Liver (tissue), 9 donors: ENCODE results near the gene ZPBP2. TPM values are rescaled to one million over a fixed set of nuclear protein-coding genes. Genes with fewer than 3 reads are reported as not detected.

Experiments used
- DNase-seq: peaks from one replicate; pipeline ENCODE4 v3.0.0-alpha.2; 2017; ENCODE audit warnings: low spot score
- H3K27ac ChIP-seq, 2 donors: one replicate each; pipeline ENCODE4 v1.7.0; 2013; ENCODE audit warnings: inconsistent platforms in 2 of 2, low read length in 2 of 2, control low read depth in 1 of 2, low read depth in 1 of 2, mild to moderate bottlenecking in 1 of 2
- H3K27me3 ChIP-seq, 4 donors: one replicate each; pipeline versions ENCODE4 v1.6.1 to v1.7.0; 2013; ENCODE audit warnings: low read length in 3 of 4, inconsistent platforms in 1 of 4, mild to moderate bottlenecking in 1 of 4, moderate library complexity in 1 of 4; ENCODE audit not compliant: control insufficient read depth in 4 of 4, insufficient read depth in 4 of 4
- H3K36me3 ChIP-seq, 4 donors: one replicate each; pipeline versions ENCODE4 v1.6.1 to v1.7.0; 2013; ENCODE audit warnings: low read length in 3 of 4, mild to moderate bottlenecking in 3 of 4, low read depth in 1 of 4, moderate library complexity in 1 of 4; ENCODE audit not compliant: control insufficient read depth in 4 of 4, insufficient read depth in 3 of 4
- H3K4me1 ChIP-seq, 4 donors: one replicate each; pipeline versions ENCODE4 v1.6.1 to v1.7.0; 2013; ENCODE audit warnings: low read length in 3 of 4, mild to moderate bottlenecking in 3 of 4, moderate library complexity in 1 of 4; ENCODE audit not compliant: control insufficient read depth in 4 of 4, insufficient read depth in 4 of 4
- H3K4me3 ChIP-seq, 3 donors: one replicate each; pipeline versions ENCODE4 v1.6.1 to v1.7.0; 2013; ENCODE audit warnings: low read length in 3 of 3, control low read depth in 1 of 3, low read depth in 1 of 3, mild to moderate bottlenecking in 1 of 3
- H3K9ac ChIP-seq, 2 donors: one replicate each; pipeline ENCODE4 v1.7.0; 2013; ENCODE audit warnings: low read length in 2 of 2, mild to moderate bottlenecking in 2 of 2, moderate library complexity in 2 of 2, control low read depth in 1 of 2, low read depth in 1 of 2
- H3K9me3 ChIP-seq, 4 donors: one replicate each; pipeline versions ENCODE4 v1.6.1 to v1.7.0; 2013; ENCODE audit warnings: low read length in 3 of 4; ENCODE audit not compliant: control insufficient read depth in 4 of 4
- ATF3 ChIP-seq: IDR thresholded peaks from 2 replicates; pipeline ENCODE4 v1.6.1; 2016; ENCODE audit warnings: antibody characterized with exemption
- CTCF ChIP-seq: fragments of 150-350 bp; IDR thresholded peaks from 2 replicates; pipeline ENCODE4 v1.5.1; 2017; ENCODE audit warnings: improper control_type of control experiment, low read depth, low read length; ENCODE audit not compliant: missing input control
- EGR1 ChIP-seq, 2 donors: IDR thresholded peaks; 2 replicates each; pipeline ENCODE4 v1.6.1; 2016 to 2018; ENCODE audit warnings: antibody characterized with exemption in 2 of 2, low read depth in 2 of 2
- FOXA1 ChIP-seq: IDR thresholded peaks from 2 replicates; pipeline ENCODE4 v1.6.1; 2016; ENCODE audit warnings: antibody characterized with exemption
- FOXA2 ChIP-seq: IDR thresholded peaks from 2 replicates; pipeline ENCODE4 v1.6.1; 2016; ENCODE audit warnings: antibody characterized with exemption
- GABPA ChIP-seq, 2 donors: IDR thresholded peaks in 1 of 2; conservative IDR thresholded peaks in 1 of 2; 2 replicates each; pipeline ENCODE4 v1.6.1; 2016; ENCODE audit warnings: antibody characterized with exemption in 2 of 2, mild to moderate bottlenecking in 1 of 2, moderate library complexity in 1 of 2
- HNF4A ChIP-seq, 2 donors: conservative IDR thresholded peaks; 2 replicates each; pipeline ENCODE4 v1.6.1; 2016; ENCODE audit warnings: antibody characterized with exemption in 2 of 2, mild to moderate bottlenecking in 2 of 2
- HNF4G ChIP-seq: IDR thresholded peaks from 2 replicates; pipeline ENCODE4 v1.6.1; 2016; ENCODE audit warnings: antibody characterized with exemption
- JUND ChIP-seq, 2 donors: IDR thresholded peaks; 2 replicates each; pipeline ENCODE4 v1.6.1; 2016; ENCODE audit warnings: antibody characterized with exemption in 2 of 2
- MAX ChIP-seq: IDR thresholded peaks from 2 replicates; pipeline ENCODE4 v1.6.1; 2016; ENCODE audit warnings: antibody characterized with exemption
- NR2F2 ChIP-seq: IDR thresholded peaks from 2 replicates; pipeline ENCODE4 v1.6.1; 2016; ENCODE audit warnings: antibody characterized with exemption
- RAD21 ChIP-seq, 2 donors: IDR thresholded peaks; 2 replicates each; pipeline ENCODE4 v1.6.1; 2016; ENCODE audit warnings: antibody characterized with exemption in 2 of 2, mild to moderate bottlenecking in 2 of 2
- REST ChIP-seq: IDR thresholded peaks from 2 replicates; pipeline ENCODE4 v1.6.1; 2016; ENCODE audit warnings: antibody characterized with exemption, mild to moderate bottlenecking
- RXRA ChIP-seq, 2 donors: IDR thresholded peaks; 2 replicates each; pipeline ENCODE4 v1.6.1; 2017 to 2018; ENCODE audit warnings: antibody characterized with exemption in 2 of 2, mild to moderate bottlenecking in 1 of 2
- SP1 ChIP-seq: IDR thresholded peaks from 2 replicates; pipeline ENCODE4 v1.6.1; 2018; ENCODE audit warnings: antibody characterized with exemption, mild to moderate bottlenecking
- TAF1 ChIP-seq: conservative IDR thresholded peaks from 2 replicates; pipeline ENCODE4 v1.6.1; 2016; ENCODE audit warnings: antibody characterized with exemption, mild to moderate bottlenecking
- YY1 ChIP-seq: IDR thresholded peaks from 2 replicates; pipeline ENCODE4 v1.6.1; 2016; ENCODE audit warnings: antibody characterized with exemption, mild to moderate bottlenecking
- ZBTB33 ChIP-seq: IDR thresholded peaks from 2 replicates; pipeline ENCODE4 v1.6.1; 2016; ENCODE audit warnings: antibody characterized with exemption
- WGBS: extraction: QIAGEN DNeasy Blood & Tissue Kit; methylation state at CpG from one replicate; pipeline ENCODE4 v1.1.7; 2013; 5-methylcytosine and 5-hydroxymethylcytosine counted together
- polyA plus RNA-seq, 2 donors: library from polyadenylated mRNA; stranded (reverse) in 1 of 2; unstranded in 1 of 2; fragments of 200-250 nt in 1 of 2; fragments of >200 nt in 1 of 2; fragmentation: Nextera tagmentation in 1 of 2; extraction: Ambion mirVana in 1 of 2; gene quantifications; one replicate each; pipeline versions ENCODE4 v1.2.1 to v1.2.3, GENCODE V29; 2013 to 2015
- total RNA-seq, 2 donors: library from RNA; depleted of rRNA; stranded (reverse); fragments of >200 nt; gene quantifications; one replicate each; pipeline ENCODE4 v1.2.3, GENCODE V29; 2014
- donor health status: healthy.
- donor health status: healthy.
- donor health status: healthy.
- donor health status: healthy.
- donor health status: healthy.

ZPBP2 gene
- total RNA-seq, result not detected
- polyA plus RNA-seq, result not detected

- Histone ChIP-seq H3K4me1 (peaks cover 5 to 10% (median 6%) of the 10 kb centered on the region in 4 donors), H3K27ac (no peak within 1 kb of the TSS), H3K36me3 (no peaks in the 10 kb centered on the region), H3K27me3 (no peaks in the 10 kb centered on the region), H3K9me3 (no peaks in the 10 kb centered on the region), H3K9ac (no peak within 1 kb of the TSS), H3K4me3 (peak within 1 kb of the TSS in 1 of 3 donors; percentile 4)
- 26% methylated on average over 67 of the region's 67 CpGs for WGBS
- no peak for DNase-seq
- TF ChIP-seq RXRA (IDR thresholded peaks at IDR 0.05), result no peak
- no peak for TF ChIP-seq FOXA2
- TF ChIP-seq ZBTB33, result no peak
- no peak for TF ChIP-seq SP1
- TF ChIP-seq FOXA1, result no peak
- TF ChIP-seq MAX, result no peak
- TF ChIP-seq NR2F2, result no peak
- no peak for TF ChIP-seq REST
- no peak for TF ChIP-seq HNF4G
- no peak for TF ChIP-seq CTCF
- TF ChIP-seq ATF3, result no peak
- TF ChIP-seq HNF4A (conservative IDR thresholded peaks at IDR 0.05), result no peak
- TF ChIP-seq GABPA (IDR thresholded peaks at IDR 0.05 in 1 of 2, conservative IDR thresholded peaks at IDR 0.05 in 1 of 2), result no peak
- TF ChIP-seq RAD21 (IDR thresholded peaks at IDR 0.05), result no peak
- TF ChIP-seq TAF1, result no peak
- no peak for TF ChIP-seq JUND (IDR thresholded peaks at IDR 0.05)
- TF ChIP-seq EGR1 (IDR thresholded peaks at IDR 0.05; ENCODE audit: low read depth in 2 of 2), result no peak
- no peak for TF ChIP-seq YY1
Observed at GRCh38 chr17:39867880-39868553, at the start of gene ZPBP2. Gene ZPBP2, plus strand, starts transcription at chr17:39868202. Its CDS starts 153 bp downstream, at chr17:39868355.
